ENCODE results near the gene LIPH. TPM values are rescaled to one million over a fixed set of nuclear protein-coding genes. Genes with fewer than 3 reads are reported as not detected.
"Not testable (repeated sequence)": the region's sequence is repeated elsewhere in the genome, so short reads cannot be mapped to it uniquely, and the experiment has no call there.

Gene LIPH
- total RNA-seq, 1 donor from 2014 or later: 0.07 TPM

DNA sequence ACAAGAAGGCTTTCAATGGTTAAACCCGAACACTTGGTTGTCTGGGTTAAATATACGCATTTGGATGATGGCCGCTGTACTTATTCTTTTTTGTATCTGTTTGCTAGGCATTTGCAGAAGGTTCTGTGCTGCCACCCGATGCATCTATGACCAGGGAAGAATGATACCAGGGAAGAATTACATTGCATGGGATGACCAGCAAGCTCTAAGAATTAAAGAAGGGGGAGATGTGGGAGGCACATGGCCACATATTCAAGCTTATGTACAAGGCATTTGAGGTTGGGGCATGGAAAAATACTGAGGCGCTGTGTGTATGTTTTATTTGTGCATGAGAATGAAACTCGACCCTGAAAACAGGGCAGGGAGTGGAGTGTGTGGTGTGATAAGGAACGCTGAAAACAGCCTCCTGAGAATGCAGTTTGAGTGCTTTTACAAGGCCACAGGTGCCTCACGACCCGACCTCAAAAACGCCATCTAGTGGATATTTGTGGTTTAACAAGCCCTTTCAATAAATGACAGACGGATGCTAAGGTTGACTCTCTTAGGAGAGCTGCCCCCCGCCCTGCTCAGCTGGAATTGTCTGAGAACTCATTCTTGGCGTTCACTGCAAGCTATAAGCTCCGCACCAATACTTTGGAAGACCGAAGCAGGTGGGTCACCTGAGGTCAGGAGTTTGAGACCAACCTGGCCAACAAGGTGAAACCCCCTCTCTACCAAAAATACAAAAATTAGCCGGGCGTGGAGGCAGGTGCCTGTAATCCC, 22.9 kb upstream of the LIPH start:
- H3K4me1 Mint-ChIP-seq; H3K4me3 Mint-ChIP-seq; DNase-seq (ENCODE audit: low spot score in 2 of 2, unreplicated experiment in 2 of 2); H3K27me3 Mint-ChIP-seq (ENCODE audit: low read depth); H3K36me3 Mint-ChIP-seq: not testable (repeated sequence)
- TF ChIP-seq CTCF (IDR thresholded peaks at IDR 0.05; ENCODE audit: unreplicated experiment): peak; percentile 67
- peak overlapping the region; percentile 13 for H3K27ac Mint-ChIP-seq
- peaks cover 20% of the 10 kb centered on the region for H3K9me3 Mint-ChIP-seq

DNA sequence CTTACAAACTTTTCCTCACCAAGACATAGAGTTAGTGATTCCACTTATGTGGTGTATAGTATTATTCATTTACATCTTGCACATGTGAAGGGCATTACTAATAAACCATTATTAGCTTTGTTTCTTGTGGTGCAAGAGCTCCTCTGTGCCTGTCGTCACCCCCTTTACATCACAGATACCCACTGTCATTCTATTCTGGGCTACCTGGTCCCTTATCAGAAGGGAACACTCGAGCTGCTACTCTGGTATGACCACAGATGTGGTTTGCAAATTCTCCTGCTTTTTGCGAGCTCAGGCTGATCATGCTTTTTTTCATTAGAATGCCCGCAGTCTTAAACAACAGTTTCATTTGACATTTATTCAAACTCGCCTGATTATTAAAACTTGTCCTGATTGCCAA, 19.8 kb upstream of the LIPH start:
- Mint-ChIP-seq H3K27me3 (ENCODE audit: low read depth) (no peaks in the 10 kb centered on the region), H3K36me3 (no peaks in the 10 kb centered on the region), H3K27ac (no peak overlapping the region), H3K9me3 (peaks cover 20% of the 10 kb centered on the region), H3K4me3 (no peak overlapping the region), H3K4me1 (peaks cover 6% of the 10 kb centered on the region)
- no peak for DNase-seq (ENCODE audit: low spot score in 2 of 2, unreplicated experiment in 2 of 2)
- TF ChIP-seq CTCF (IDR thresholded peaks at IDR 0.05; ENCODE audit: unreplicated experiment): no peak

GRCh38 chr3:185561958-185562357, 9.6 kb upstream of the LIPH start:
- TF ChIP-seq CTCF (IDR thresholded peaks at IDR 0.05; ENCODE audit: unreplicated experiment): no peak
- Mint-ChIP-seq H3K9me3 (no peaks in the 10 kb centered on the region), H3K4me3 (no peak overlapping the region), H3K36me3 (no peaks in the 10 kb centered on the region), H3K4me1 (peaks cover 24% of the 10 kb centered on the region), H3K27me3 (ENCODE audit: low read depth) (peaks cover 3% of the 10 kb centered on the region), H3K27ac (peak overlapping the region; percentile 97)
- DNase-seq (ENCODE audit: low spot score in 2 of 2, unreplicated experiment in 2 of 2): no peak

GRCh38 chr3:185561374-185561943, 9.1 kb upstream of the LIPH start:
- no peaks in the 10 kb centered on the region for H3K9me3 Mint-ChIP-seq
- no peak for TF ChIP-seq CTCF (IDR thresholded peaks at IDR 0.05; ENCODE audit: unreplicated experiment)
- no peaks in the 10 kb centered on the region for H3K36me3 Mint-ChIP-seq
- H3K27ac Mint-ChIP-seq: peak overlapping the region; percentile 73
- H3K4me3 Mint-ChIP-seq: no peak overlapping the region
- peaks cover 24% of the 10 kb centered on the region for H3K4me1 Mint-ChIP-seq
- H3K27me3 Mint-ChIP-seq (ENCODE audit: low read depth): peaks cover 3% of the 10 kb centered on the region
- no peak for DNase-seq (ENCODE audit: low spot score in 2 of 2, unreplicated experiment in 2 of 2)

DNA sequence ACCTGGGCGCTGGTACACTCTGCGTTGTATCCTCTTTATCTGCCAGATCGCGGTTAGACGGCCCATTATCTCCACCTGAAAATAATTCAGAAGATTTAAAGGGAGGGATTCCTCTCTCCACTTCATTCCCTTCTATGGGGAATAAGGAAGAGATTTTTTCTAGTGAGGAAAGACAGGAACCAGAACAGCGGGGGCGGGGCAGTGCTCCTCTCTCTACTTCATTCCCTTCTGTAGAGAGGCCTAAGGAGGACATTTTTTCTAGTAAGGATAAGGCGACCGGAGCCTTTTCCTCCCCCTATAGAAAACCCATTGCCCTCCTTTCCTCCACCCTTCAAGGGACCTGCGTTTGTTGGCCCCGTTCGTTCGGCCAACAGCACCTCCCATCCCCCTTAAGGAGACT, 8.3 kb upstream of the LIPH start:
- no peak overlapping the region for H3K27ac Mint-ChIP-seq
- no peaks in the 10 kb centered on the region for H3K9me3 Mint-ChIP-seq
- no peak for DNase-seq (ENCODE audit: low spot score in 2 of 2, unreplicated experiment in 2 of 2)
- H3K4me3 Mint-ChIP-seq: no peak overlapping the region
- no peaks in the 10 kb centered on the region for H3K36me3 Mint-ChIP-seq
- peaks cover 3% of the 10 kb centered on the region for H3K27me3 Mint-ChIP-seq (ENCODE audit: low read depth)
- H3K4me1 Mint-ChIP-seq: peaks cover 26% of the 10 kb centered on the region
- TF ChIP-seq CTCF (IDR thresholded peaks at IDR 0.05; ENCODE audit: unreplicated experiment): no peak

Data from mesothelial cell of epicardium (in vitro differentiated cells).